ENCODE data around the gene ARFGEF3. TPM values are rescaled to one million over a fixed set of nuclear protein-coding genes. Genes with fewer than 3 reads are reported as not detected.

The ARFGEF3 gene
- total and polyA plus RNA-seq, 4 donors, result 0.06 to 0.33 (median 0.16) TPM

DNA sequence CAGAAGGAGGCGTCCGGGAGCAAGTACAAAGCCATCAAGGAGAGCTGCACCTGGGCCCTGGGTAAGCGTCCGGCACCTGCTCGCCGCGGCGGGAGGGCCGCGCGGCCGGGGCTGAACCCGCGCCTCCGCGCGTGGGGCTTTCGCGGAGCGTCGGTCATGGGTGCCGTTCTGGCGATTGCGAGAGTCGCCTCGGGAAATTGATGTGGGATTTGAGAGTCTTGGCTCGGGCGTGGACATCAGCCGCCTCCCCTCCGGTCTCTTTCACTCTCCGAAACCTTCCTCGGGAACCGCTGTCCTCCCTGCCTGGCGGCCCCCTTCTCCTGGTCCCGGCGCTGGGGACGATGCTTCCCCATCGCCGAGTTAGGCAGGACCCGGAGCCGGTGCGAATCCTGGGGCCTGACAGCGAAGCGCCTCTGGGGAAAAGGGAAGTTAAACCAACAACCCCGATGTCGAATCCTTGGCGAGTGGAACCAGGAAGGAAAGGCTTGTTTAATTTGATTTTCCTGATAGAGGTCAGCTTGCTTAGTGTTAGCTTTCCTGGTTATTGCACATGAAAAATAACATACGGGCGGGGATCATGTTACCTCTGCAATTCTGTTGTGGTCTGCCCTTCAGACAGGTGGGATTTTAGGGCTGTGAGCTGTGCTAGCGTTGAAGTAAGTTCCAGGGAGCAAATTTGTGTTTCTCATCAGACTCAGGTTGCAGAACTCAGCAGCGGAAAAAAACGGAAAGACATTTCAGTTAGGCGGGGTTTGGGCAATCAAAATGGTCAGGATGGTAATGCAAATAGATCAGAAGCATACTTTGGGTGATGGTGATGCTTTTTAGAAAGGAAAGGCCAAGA, 594 bp downstream of the ARFGEF3 start:
- Histone ChIP-seq H3K9ac (ENCODE audit: low read depth in 1 of 2, low read length in 2 of 2) (no peak overlapping the region), H3K27me3 (ENCODE audit: control insufficient read depth in 4 of 4, insufficient read depth in 4 of 4, low read length in 3 of 4) (peaks cover 2 to 13% (median 4%) of the 10 kb centered on the region in 4 donors), H3K4me1 (ENCODE audit: control insufficient read depth in 4 of 4, insufficient read depth in 4 of 4, low read length in 3 of 4) (peaks cover 4 to 15% (median 11%) of the 10 kb centered on the region in 4 donors), H3K27ac (ENCODE audit: low read depth in 1 of 2, low read length in 2 of 2) (no peak overlapping the region), H3K36me3 (ENCODE audit: control insufficient read depth in 4 of 4, insufficient read depth in 3 of 4, low read depth in 1 of 4, low read length in 3 of 4) (no peaks in the 10 kb centered on the region), H3K4me3 (ENCODE audit: low read depth in 1 of 3, low read length in 3 of 3) (peak overlapping the region; percentile 11 to 69 (median 56)), H3K9me3 (ENCODE audit: control insufficient read depth in 4 of 4, low read length in 3 of 4) (no peaks in the 10 kb centered on the region)
- WGBS, result 6% methylated on average over 53 of the region's 53 CpGs
- TF ChIP-seq NR2F2 (IDR thresholded peaks at IDR 0.05), result no peak
- no peak for DNase-seq (ENCODE audit: low spot score)

DNA sequence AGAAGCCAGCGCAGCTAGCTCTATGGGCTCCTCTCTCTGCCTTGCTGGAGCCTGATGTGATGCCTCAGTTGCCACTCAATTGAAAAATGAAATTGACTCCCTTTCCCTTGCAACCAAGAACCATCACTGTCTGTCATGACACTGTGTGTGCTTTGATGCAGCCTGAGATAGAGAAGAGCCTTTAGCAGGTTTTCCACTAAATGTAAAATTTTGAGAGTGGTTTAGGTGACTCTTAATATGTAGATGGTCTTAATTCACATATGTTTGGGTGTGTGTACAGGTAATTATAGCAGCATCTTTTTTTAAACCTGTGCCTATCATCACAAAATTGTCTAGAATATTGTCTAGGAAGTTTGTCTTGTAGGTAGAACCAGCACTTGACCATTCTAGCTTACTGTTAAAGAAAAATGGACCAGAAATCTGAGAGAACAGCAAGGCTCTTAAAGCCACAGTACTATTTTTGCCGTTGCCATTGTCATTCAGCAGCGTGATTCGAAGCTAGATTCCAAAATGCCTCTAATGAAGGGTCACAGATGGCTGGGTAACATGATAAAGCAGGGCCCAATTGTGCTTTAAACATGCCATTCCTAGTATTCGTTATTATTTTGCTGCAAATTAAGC, 1.3 kb downstream of the ARFGEF3 start:
- peaks cover 2 to 13% (median 4%) of the 10 kb centered on the region in 4 donors for H3K27me3 ChIP-seq (ENCODE audit: control insufficient read depth in 4 of 4, insufficient read depth in 4 of 4, low read length in 3 of 4)
- no peak overlapping the region for H3K9ac ChIP-seq (ENCODE audit: low read depth in 1 of 2, low read length in 2 of 2)
- peaks cover 4 to 15% (median 11%) of the 10 kb centered on the region in 4 donors for H3K4me1 ChIP-seq (ENCODE audit: control insufficient read depth in 4 of 4, insufficient read depth in 4 of 4, low read length in 3 of 4)
- no peaks in the 10 kb centered on the region for H3K9me3 ChIP-seq (ENCODE audit: control insufficient read depth in 4 of 4, low read length in 3 of 4)
- no peak for DNase-seq (ENCODE audit: low spot score)
- no peaks in the 10 kb centered on the region for H3K36me3 ChIP-seq (ENCODE audit: control insufficient read depth in 4 of 4, insufficient read depth in 3 of 4, low read depth in 1 of 4, low read length in 3 of 4)
- 71% methylated on average over 5 of the region's 5 CpGs for whole genome bisulfite sequencing
- no peak overlapping the region for H3K27ac ChIP-seq (ENCODE audit: low read depth in 1 of 2, low read length in 2 of 2)
- no peak overlapping the region for H3K4me3 ChIP-seq (ENCODE audit: low read depth in 1 of 3, low read length in 3 of 3)
- no peak for TF ChIP-seq SP1 (IDR thresholded peaks at IDR 0.05)
- TF ChIP-seq, protein P1, sequence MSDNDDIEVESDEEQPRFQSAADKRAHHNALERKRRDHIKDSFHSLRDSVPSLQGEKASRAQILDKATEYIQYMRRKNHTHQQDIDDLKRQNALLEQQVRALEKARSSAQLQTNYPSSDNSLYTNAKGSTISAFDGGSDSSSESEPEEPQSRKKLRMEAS (IDR thresholded peaks at IDR 0.05), result no peak
- TF ChIP-seq, protein P2, sequence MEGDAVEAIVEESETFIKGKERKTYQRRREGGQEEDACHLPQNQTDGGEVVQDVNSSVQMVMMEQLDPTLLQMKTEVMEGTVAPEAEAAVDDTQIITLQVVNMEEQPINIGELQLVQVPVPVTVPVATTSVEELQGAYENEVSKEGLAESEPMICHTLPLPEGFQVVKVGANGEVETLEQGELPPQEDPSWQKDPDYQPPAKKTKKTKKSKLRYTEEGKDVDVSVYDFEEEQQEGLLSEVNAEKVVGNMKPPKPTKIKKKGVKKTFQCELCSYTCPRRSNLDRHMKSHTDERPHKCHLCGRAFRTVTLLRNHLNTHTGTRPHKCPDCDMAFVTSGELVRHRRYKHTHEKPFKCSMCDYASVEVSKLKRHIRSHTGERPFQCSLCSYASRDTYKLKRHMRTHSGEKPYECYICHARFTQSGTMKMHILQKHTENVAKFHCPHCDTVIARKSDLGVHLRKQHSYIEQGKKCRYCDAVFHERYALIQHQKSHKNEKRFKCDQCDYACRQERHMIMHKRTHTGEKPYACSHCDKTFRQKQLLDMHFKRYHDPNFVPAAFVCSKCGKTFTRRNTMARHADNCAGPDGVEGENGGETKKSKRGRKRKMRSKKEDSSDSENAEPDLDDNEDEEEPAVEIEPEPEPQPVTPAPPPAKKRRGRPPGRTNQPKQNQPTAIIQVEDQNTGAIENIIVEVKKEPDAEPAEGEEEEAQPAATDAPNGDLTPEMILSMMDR (IDR thresholded peaks at IDR 0.05; ENCODE audit: low read depth, low read length, missing input control), result no peak
- TF ChIP-seq RXRA (IDR thresholded peaks at IDR 0.05), result no peak
- no peak for TF ChIP-seq RAD21 (IDR thresholded peaks at IDR 0.05)
- no peak for TF ChIP-seq HNF4A (conservative IDR thresholded peaks at IDR 0.05)
- TF ChIP-seq EGR1 (IDR thresholded peaks at IDR 0.05; ENCODE audit: low read depth in 2 of 2), result no peak
- no peak for TF ChIP-seq FOXA1 (IDR thresholded peaks at IDR 0.05)

DNA sequence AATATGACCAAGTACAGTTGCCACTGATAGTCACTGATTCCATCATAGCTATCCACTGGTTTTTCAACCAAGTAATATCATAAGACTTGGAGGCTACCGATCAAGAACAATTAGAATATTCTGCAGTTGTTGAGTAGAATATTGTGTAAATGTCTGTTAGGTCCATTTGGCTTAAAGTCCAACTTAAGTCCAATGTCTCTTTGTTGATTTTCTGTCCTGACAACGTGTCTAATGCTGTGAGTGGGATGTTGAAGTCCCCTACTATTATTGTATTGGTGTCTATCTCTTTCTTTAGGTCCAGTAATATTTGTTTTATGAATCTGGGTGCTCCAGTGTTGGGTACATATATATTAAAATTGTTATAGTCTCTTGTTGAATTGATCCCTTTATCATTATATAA, 13.9 kb downstream of the ARFGEF3 start:
- no peak for DNase-seq (ENCODE audit: low spot score)
- no peak overlapping the region for H3K9ac ChIP-seq (ENCODE audit: low read depth in 1 of 2, low read length in 2 of 2)
- 67% methylated on average over 2 of the region's 2 CpGs for WGBS
- H3K27me3 ChIP-seq (ENCODE audit: control insufficient read depth in 4 of 4, insufficient read depth in 4 of 4, low read length in 3 of 4), result no peaks in the 10 kb centered on the region
- no peak overlapping the region for H3K4me3 ChIP-seq (ENCODE audit: low read depth in 1 of 3, low read length in 3 of 3)
- H3K4me1 ChIP-seq (ENCODE audit: control insufficient read depth in 4 of 4, insufficient read depth in 4 of 4, low read length in 3 of 4), result no peaks in the 10 kb centered on the region
- TF ChIP-seq, protein P2 (IDR thresholded peaks at IDR 0.05; ENCODE audit: low read depth, low read length, missing input control), result no peak
- TF ChIP-seq SP1 (IDR thresholded peaks at IDR 0.05) (no peak), HNF4A (conservative IDR thresholded peaks at IDR 0.05) (no peak), FOXA2 (IDR thresholded peaks at IDR 0.05) (no peak), RXRA (IDR thresholded peaks at IDR 0.05) (no peak)
- TF ChIP-seq, protein P3, sequence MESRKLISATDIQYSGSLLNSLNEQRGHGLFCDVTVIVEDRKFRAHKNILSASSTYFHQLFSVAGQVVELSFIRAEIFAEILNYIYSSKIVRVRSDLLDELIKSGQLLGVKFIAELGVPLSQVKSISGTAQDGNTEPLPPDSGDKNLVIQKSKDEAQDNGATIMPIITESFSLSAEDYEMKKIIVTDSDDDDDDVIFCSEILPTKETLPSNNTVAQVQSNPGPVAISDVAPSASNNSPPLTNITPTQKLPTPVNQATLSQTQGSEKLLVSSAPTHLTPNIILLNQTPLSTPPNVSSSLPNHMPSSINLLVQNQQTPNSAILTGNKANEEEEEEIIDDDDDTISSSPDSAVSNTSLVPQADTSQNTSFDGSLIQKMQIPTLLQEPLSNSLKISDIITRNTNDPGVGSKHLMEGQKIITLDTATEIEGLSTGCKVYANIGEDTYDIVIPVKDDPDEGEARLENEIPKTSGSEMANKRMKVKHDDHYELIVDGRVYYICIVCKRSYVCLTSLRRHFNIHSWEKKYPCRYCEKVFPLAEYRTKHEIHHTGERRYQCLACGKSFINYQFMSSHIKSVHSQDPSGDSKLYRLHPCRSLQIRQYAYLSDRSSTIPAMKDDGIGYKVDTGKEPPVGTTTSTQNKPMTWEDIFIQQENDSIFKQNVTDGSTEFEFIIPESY (IDR thresholded peaks at IDR 0.05), result no peak
- peaks cover 3 to 5% (median 4%) of the 10 kb centered on the region in 4 donors for H3K9me3 ChIP-seq (ENCODE audit: control insufficient read depth in 4 of 4, low read length in 3 of 4)
- no peaks in the 10 kb centered on the region for H3K36me3 ChIP-seq (ENCODE audit: control insufficient read depth in 4 of 4, insufficient read depth in 3 of 4, low read depth in 1 of 4, low read length in 3 of 4)
- H3K27ac ChIP-seq (ENCODE audit: low read depth in 1 of 2, low read length in 2 of 2), result no peak overlapping the region
